ENCODE measurements around the gene NEK4. TPM values are rescaled to one million over a fixed set of nuclear protein-coding genes. Genes with fewer than 3 reads are reported as not detected.
"Not testable (repeated sequence)": the region's sequence is repeated elsewhere in the genome, so short reads cannot be mapped to it uniquely, and the experiment has no call there.

NEK4 gene
- total RNA-seq, 2 donors from 2014 or later, result 10.1 to 73.2 TPM

DNA sequence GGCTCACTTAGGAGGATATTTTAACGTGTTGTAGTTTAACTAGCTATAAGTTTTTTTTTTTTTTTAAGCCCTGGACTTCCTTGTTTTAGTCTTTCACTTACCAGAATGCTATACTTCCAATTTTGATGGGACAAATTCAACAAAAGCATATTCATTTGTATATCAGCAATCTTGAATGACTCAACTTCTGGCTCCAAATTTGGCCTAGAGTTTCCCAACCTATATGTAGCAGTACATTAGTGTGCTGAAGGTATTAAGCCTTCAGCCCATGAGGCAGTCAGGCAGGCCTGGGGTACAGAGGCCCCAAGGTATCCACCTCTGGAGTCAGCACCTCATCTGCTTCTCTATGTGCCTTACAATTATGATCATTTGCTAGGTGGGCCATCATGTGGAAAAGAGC, 90.9 kb downstream of the NEK4 start:
- Histone ChIP-seq H3K36me3 (replicated peaks in 1 of 2; ENCODE audit: insufficient read depth in 1 of 2, low read depth in 2 of 2) (peaks cover 8 to 22% of the 10 kb centered on the region in 2 donors), H3K27me3 (no peaks in the 10 kb centered on the region), H3K4me1 (peaks cover 43% of the 10 kb centered on the region), H3K27ac (peak overlapping the region in 1 of 4 donors; percentile 43), H3K9me3 (peaks cover 0 to 4% (median 0%) of the 10 kb centered on the region in 3 donors), H3K4me3 (no peak overlapping the region)
- intact Hi-C loops (cut with DNase I), result no loop called here
- 12 to 18% methylated on average over 1 of the region's 1 CpG for WGBS, 2 donors
- no peak for ATAC-seq
- DNase-seq, result no peak
- TF ChIP-seq POLR2A (IDR thresholded peaks at IDR 0.05), result no peak
- TF ChIP-seq, protein P1, sequence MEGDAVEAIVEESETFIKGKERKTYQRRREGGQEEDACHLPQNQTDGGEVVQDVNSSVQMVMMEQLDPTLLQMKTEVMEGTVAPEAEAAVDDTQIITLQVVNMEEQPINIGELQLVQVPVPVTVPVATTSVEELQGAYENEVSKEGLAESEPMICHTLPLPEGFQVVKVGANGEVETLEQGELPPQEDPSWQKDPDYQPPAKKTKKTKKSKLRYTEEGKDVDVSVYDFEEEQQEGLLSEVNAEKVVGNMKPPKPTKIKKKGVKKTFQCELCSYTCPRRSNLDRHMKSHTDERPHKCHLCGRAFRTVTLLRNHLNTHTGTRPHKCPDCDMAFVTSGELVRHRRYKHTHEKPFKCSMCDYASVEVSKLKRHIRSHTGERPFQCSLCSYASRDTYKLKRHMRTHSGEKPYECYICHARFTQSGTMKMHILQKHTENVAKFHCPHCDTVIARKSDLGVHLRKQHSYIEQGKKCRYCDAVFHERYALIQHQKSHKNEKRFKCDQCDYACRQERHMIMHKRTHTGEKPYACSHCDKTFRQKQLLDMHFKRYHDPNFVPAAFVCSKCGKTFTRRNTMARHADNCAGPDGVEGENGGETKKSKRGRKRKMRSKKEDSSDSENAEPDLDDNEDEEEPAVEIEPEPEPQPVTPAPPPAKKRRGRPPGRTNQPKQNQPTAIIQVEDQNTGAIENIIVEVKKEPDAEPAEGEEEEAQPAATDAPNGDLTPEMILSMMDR (IDR thresholded peaks at IDR 0.05), result no peak

DNA sequence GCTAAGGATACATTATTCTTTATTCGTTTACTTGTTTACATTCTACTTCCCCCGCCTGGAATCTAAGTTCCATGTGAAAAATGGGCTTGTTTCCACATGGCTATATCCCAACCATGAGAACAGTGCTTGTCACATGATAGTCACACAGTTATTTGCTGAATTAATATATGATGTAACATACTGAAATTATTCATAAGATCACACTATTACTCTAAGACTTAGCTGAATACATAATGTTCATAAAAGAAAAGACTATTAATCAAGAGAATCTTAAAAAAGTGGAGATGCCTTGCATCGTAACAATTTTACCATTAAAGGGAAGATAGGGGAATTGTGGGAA, 91.6 kb downstream of the NEK4 start:
- ATAC-seq, result no peak
- intact Hi-C loops (cut with DNase I), result no loop called here
- Histone ChIP-seq H3K27me3 (no peaks in the 10 kb centered on the region), H3K27ac (peak overlapping the region in 1 of 4 donors; percentile 43), H3K4me3 (no peak overlapping the region), H3K36me3 (replicated peaks in 1 of 2; ENCODE audit: insufficient read depth in 1 of 2, low read depth in 2 of 2) (peaks cover 8 to 22% of the 10 kb centered on the region in 2 donors), H3K4me1 (peaks cover 36% of the 10 kb centered on the region), H3K9me3 (peaks cover 0 to 4% (median 0%) of the 10 kb centered on the region in 3 donors)
- TF ChIP-seq POLR2A (IDR thresholded peaks at IDR 0.05), result no peak
- TF ChIP-seq, protein P1 (IDR thresholded peaks at IDR 0.05), result no peak
- no peak for DNase-seq
- 48 to 58% methylated on average over 3 of the region's 3 CpGs for WGBS, 2 donors

DNA sequence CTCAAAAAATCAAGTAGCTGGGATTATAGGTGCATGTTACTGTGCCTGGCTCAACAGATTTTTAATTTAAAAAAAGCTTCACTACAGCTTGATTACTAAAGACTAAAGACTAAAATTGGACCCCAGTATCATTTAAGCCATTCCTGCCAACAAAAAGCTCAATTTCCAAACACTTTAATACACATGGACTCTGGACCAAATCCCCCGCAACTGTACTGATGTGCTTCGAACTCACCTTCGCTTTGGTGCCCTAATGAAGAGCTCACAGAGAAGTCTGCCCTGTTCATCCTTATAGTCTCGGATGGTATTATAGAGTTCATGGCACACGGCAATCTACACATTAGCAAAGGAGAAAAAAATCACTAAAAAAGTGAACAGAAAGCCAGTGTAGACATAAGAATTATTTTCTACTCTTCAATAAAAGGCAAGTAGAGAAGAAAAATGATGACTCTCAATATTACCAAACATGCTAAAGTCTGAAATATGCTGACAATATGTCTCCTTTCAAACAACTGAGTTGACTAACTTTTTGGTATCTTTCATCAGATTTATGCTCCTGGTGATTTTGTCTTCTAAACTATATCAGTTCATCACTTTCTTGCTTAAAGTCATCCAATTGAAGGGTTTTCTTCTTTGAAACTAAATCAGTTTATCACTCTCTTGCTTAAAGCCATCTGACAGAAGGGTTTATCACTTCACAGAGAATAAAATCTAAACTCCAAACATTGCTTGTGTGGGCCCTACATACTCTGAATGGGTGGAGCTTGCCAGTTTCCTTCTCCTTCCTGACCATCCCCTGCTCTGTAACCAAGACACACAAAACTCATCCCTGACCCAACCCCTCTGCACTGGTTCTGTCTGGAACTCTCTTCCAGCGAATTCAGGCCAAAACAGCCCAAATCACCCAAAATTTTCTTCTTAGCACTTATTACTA, 92.2 kb downstream of the NEK4 start:
- H3K27me3 ChIP-seq, result no peaks in the 10 kb centered on the region
- WGBS, 2 donors, result 94 to 96% methylated on average over 6 of the region's 6 CpGs
- no peak overlapping the region for H3K4me3 ChIP-seq
- peaks cover 0 to 4% (median 0%) of the 10 kb centered on the region in 3 donors for H3K9me3 ChIP-seq
- no peak for TF ChIP-seq POLR2A (IDR thresholded peaks at IDR 0.05)
- TF ChIP-seq, protein P1 (IDR thresholded peaks at IDR 0.05), result no peak
- no peak overlapping the region for H3K27ac ChIP-seq
- peaks cover 8 to 22% of the 10 kb centered on the region in 2 donors for H3K36me3 ChIP-seq (replicated peaks in 1 of 2; ENCODE audit: insufficient read depth in 1 of 2, low read depth in 2 of 2)
- intact Hi-C loops (cut with DNase I), result no loop called here
- DNase-seq, result no peak
- no peak for ATAC-seq
- peaks cover 30% of the 10 kb centered on the region for H3K4me1 ChIP-seq

DNA sequence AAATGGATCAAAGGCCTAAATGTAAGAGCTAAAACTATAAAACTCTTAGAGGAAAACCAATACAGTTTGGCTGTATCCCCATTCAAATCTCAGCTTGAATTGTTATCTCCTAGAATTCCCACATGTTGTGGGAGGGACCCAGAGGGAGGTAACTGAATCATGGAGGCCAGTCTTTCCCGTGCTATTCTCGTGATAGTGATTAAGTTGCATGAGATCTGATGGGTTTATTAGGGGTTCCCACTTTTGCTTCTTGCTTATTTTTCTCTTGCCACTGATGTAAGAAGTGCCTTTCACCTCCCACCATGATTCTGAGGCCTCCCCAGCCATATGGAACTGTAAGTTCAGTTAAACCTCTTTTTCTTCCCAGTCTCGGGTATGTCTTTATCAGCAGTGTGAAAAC, 94.5 kb downstream of the NEK4 start:
- peaks cover 8 to 30% of the 10 kb centered on the region in 2 donors for H3K36me3 ChIP-seq (replicated peaks in 1 of 2; ENCODE audit: insufficient read depth in 1 of 2, low read depth in 2 of 2)
- WGBS, 2 donors, result 48 to 68% methylated on average over 3 of the region's 3 CpGs

GRCh38 chr3:52671676-52672075, 99.1 kb downstream of the NEK4 start:
- H3K27ac ChIP-seq, result no peak overlapping the region
- H3K4me3 ChIP-seq, result no peak overlapping the region
- TF ChIP-seq, protein P1 (IDR thresholded peaks at IDR 0.05), result no peak
- TF ChIP-seq POLR2A (IDR thresholded peaks at IDR 0.05), result no peak
- 58 to 69% methylated on average over 1 of the region's 1 CpG for WGBS, 2 donors
- DNase-seq (no peak), ATAC-seq (no peak)
- H3K9me3 ChIP-seq, result no peaks in the 10 kb centered on the region
- intact Hi-C loops (cut with DNase I), result no loop called here
- no peaks in the 10 kb centered on the region for H3K4me1 ChIP-seq
- H3K36me3 ChIP-seq (replicated peaks in 1 of 2; ENCODE audit: insufficient read depth in 1 of 2, low read depth in 2 of 2), result peaks cover 5 to 20% of the 10 kb centered on the region in 2 donors
- H3K27me3 ChIP-seq, result no peaks in the 10 kb centered on the region

More for the DNA sequence above, 94.5 kb downstream of the NEK4 start:
- H3K4me1 ChIP-seq; H3K4me3 ChIP-seq; H3K27me3 ChIP-seq; ATAC-seq; intact Hi-C loops (cut with DNase I); H3K27ac ChIP-seq; H3K9me3 ChIP-seq; DNase-seq: not testable (repeated sequence)
